ENCODE measurements around the gene MYO1D.
A peak's percentile ranks its signal among the peaks of the same experiment; 100 is the strongest.

Gene MYO1D

DNA sequence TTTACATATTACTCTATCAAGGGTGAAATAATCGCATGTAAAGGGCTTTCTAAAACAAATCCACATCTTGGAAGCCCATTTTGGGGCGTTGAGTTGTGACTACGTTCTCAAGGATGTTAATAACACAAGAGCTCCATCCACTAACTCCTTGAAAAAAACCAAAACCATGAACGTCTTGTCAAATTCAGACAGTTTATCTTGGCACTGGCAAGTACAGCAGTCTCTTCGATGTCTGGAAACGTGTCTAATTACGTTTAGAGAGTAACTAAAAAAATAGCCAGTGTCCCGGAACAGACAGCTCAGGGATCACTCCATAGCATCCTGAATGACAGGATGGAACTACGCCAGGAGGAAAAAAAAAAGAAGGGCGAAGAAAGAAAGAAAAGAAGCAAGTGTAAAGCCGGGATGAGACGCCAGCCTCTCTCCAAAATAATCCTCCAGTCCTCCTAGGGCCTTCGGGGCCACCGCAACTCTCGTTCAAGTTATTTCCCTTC lies 954 bp downstream of the MYO1D start:
- no peak for TF ChIP-seq LEF1 (IDR thresholded peaks at IDR 0.05; ENCODE audit: borderline replicate concordance)
- TF ChIP-seq, protein P1, sequence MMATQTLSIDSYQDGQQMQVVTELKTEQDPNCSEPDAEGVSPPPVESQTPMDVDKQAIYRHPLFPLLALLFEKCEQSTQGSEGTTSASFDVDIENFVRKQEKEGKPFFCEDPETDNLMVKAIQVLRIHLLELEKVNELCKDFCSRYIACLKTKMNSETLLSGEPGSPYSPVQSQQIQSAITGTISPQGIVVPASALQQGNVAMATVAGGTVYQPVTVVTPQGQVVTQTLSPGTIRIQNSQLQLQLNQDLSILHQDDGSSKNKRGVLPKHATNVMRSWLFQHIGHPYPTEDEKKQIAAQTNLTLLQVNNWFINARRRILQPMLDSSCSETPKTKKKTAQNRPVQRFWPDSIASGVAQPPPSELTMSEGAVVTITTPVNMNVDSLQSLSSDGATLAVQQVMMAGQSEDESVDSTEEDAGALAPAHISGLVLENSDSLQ (IDR thresholded peaks at IDR 0.05), result no peak
- TF ChIP-seq FOXA1 (IDR thresholded peaks at IDR 0.05), result no peak
- no peak for TF ChIP-seq SUZ12 (IDR thresholded peaks at IDR 0.05)
- TF ChIP-seq SP1 (IDR thresholded peaks at IDR 0.05), result no peak
- TF ChIP-seq FOXK2 (IDR thresholded peaks at IDR 0.05), result no peak
- TF ChIP-seq TARDBP (IDR thresholded peaks at IDR 0.05), result no peak
- TF ChIP-seq ELF4 (IDR thresholded peaks at IDR 0.05), result no peak
- no peak for TF ChIP-seq NFRKB (IDR thresholded peaks at IDR 0.05)
- no peak for TF ChIP-seq L3MBTL2 (conservative IDR thresholded peaks at IDR 0.05)
- no peak for TF ChIP-seq ZNF384 (IDR thresholded peaks at IDR 0.05)
- no peak for TF ChIP-seq ARNT (IDR thresholded peaks at IDR 0.05)
- TF ChIP-seq FOXM1 (IDR thresholded peaks at IDR 0.05; ENCODE audit: borderline replicate concordance), result no peak
- TF ChIP-seq BHLHE40 (IDR thresholded peaks at IDR 0.05; ENCODE audit: borderline replicate concordance), result no peak
- no peak for TF ChIP-seq HDGF (IDR thresholded peaks at IDR 0.05; ENCODE audit: borderline replicate concordance)
- TF ChIP-seq CTBP1 (IDR thresholded peaks at IDR 0.05; ENCODE audit: borderline replicate concordance), result no peak
- ChIA-PET POLR2A (interaction anchor here (1.3 to 2.2 kb wide), 4 partner anchors 22 to 389 kb away, joined by 3 to 10 read pairs (median 5); partner anchors contain the start of genes CDK5R1 and TMEM98), CTCF (interaction anchor here (0.7 to 3.9 kb wide), 8 partner anchors 9 to 97 kb away, joined by 3 to 47 read pairs (median 7); no protein-coding TSS in a partner anchor)
- no peak for DNase-seq (ENCODE audit: extremely low spot score)

- TF ChIP-seq, protein P1 (IDR thresholded peaks at IDR 0.05), result peak; percentile 59
- TF ChIP-seq BHLHE40 (IDR thresholded peaks at IDR 0.05; ENCODE audit: borderline replicate concordance), result no peak
- TF ChIP-seq L3MBTL2 (conservative IDR thresholded peaks at IDR 0.05), result no peak
- TF ChIP-seq FOXA1 (IDR thresholded peaks at IDR 0.05), result no peak
- no peak for TF ChIP-seq SUZ12 (IDR thresholded peaks at IDR 0.05)
- TF ChIP-seq CTBP1 (IDR thresholded peaks at IDR 0.05; ENCODE audit: borderline replicate concordance), result no peak
- TF ChIP-seq TARDBP (IDR thresholded peaks at IDR 0.05), result no peak
- no peak for TF ChIP-seq NFRKB (IDR thresholded peaks at IDR 0.05)
- no peak for TF ChIP-seq ZNF384 (IDR thresholded peaks at IDR 0.05)
- CTCF ChIA-PET, result interaction anchor here (0.7 to 3.9 kb wide), 6 partner anchors 8 to 96 kb away, joined by 4 to 47 read pairs (median 10); no protein-coding TSS in a partner anchor
- POLR2A ChIA-PET, result interaction anchor here (1.3 to 2.2 kb wide), 2 partner anchors 92 to 389 kb away, joined by 3 to 10 read pairs; partner anchors contain the start of gene CDK5R1
- no peak for DNase-seq (ENCODE audit: extremely low spot score)
Measured at GRCh38 chr17:32875230-32875917, 1.6 kb downstream of the MYO1D start.

DNA sequence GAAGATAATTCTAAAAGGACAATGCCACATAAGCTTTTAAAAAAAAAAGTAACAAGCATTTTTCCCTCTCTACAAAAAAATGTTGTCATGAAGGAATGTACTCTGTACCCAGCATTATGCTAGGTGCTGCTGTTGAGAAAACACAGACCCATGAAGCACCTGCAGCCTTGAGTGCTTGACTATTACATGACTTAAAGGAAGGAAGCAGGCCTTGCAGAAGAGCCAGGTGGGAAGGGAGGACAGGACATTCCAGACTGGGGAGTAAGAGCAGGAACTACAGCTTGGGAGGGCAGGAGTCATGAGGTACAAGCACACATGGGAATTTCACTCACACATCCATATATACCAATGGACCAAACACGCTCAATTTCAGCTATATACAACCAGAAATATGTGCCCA lies 3.8 kb downstream of the MYO1D start:
- TF ChIP-seq BHLHE40 (IDR thresholded peaks at IDR 0.05; ENCODE audit: borderline replicate concordance) (no peak), ELF4 (IDR thresholded peaks at IDR 0.05) (no peak), L3MBTL2 (conservative IDR thresholded peaks at IDR 0.05) (no peak), SUZ12 (IDR thresholded peaks at IDR 0.05) (no peak), LEF1 (IDR thresholded peaks at IDR 0.05; ENCODE audit: borderline replicate concordance) (no peak), FOXM1 (IDR thresholded peaks at IDR 0.05; ENCODE audit: borderline replicate concordance) (no peak), FOXA1 (IDR thresholded peaks at IDR 0.05) (no peak), NFRKB (IDR thresholded peaks at IDR 0.05) (no peak), SP1 (IDR thresholded peaks at IDR 0.05) (no peak), FOXK2 (IDR thresholded peaks at IDR 0.05) (no peak), TARDBP (IDR thresholded peaks at IDR 0.05) (no peak), HDGF (IDR thresholded peaks at IDR 0.05; ENCODE audit: borderline replicate concordance) (no peak), ARNT (IDR thresholded peaks at IDR 0.05) (no peak), CTBP1 (IDR thresholded peaks at IDR 0.05; ENCODE audit: borderline replicate concordance) (no peak)
- TF ChIP-seq, protein P1 (IDR thresholded peaks at IDR 0.05), result no peak
- DNase-seq (ENCODE audit: extremely low spot score), result no peak
- ChIA-PET CTCF (interaction anchor here (2.0 kb wide), 1 partner anchor 90 kb away, joined by 6 read pairs; no protein-coding TSS in a partner anchor), POLR2A (no interaction called here)

GRCh38 chr17:32871746-32872145 lies 5.2 kb downstream of the MYO1D start:
- no peak for DNase-seq (ENCODE audit: extremely low spot score)
- no peak for TF ChIP-seq LEF1 (IDR thresholded peaks at IDR 0.05; ENCODE audit: borderline replicate concordance)
- TF ChIP-seq HDGF (IDR thresholded peaks at IDR 0.05; ENCODE audit: borderline replicate concordance), result no peak
- TF ChIP-seq ZNF384 (IDR thresholded peaks at IDR 0.05), result no peak
- TF ChIP-seq ARNT (IDR thresholded peaks at IDR 0.05), result no peak
- TF ChIP-seq L3MBTL2 (conservative IDR thresholded peaks at IDR 0.05), result no peak
- no peak for TF ChIP-seq NFRKB (IDR thresholded peaks at IDR 0.05)
- TF ChIP-seq BHLHE40 (IDR thresholded peaks at IDR 0.05; ENCODE audit: borderline replicate concordance), result no peak
- TF ChIP-seq SUZ12 (IDR thresholded peaks at IDR 0.05), result no peak
- TF ChIP-seq TARDBP (IDR thresholded peaks at IDR 0.05), result no peak
- no peak for TF ChIP-seq FOXA1 (IDR thresholded peaks at IDR 0.05)
- TF ChIP-seq ELF4 (IDR thresholded peaks at IDR 0.05), result no peak
- TF ChIP-seq, protein P1 (IDR thresholded peaks at IDR 0.05), result no peak
- TF ChIP-seq CTBP1 (IDR thresholded peaks at IDR 0.05; ENCODE audit: borderline replicate concordance), result no peak
- TF ChIP-seq FOXK2 (IDR thresholded peaks at IDR 0.05), result no peak
- no peak for TF ChIP-seq SP1 (IDR thresholded peaks at IDR 0.05)
- no peak for TF ChIP-seq FOXM1 (IDR thresholded peaks at IDR 0.05; ENCODE audit: borderline replicate concordance)
- ChIA-PET CTCF (interaction anchor here (2.0 kb wide), 1 partner anchor 89 kb away, joined by 6 read pairs; no protein-coding TSS in a partner anchor), POLR2A (no interaction called here)

- no peak for DNase-seq (ENCODE audit: extremely low spot score)
- TF ChIP-seq ARNT (IDR thresholded peaks at IDR 0.05), result no peak
- TF ChIP-seq ELF4 (IDR thresholded peaks at IDR 0.05), result no peak
- TF ChIP-seq NFRKB (IDR thresholded peaks at IDR 0.05), result no peak
- TF ChIP-seq TARDBP (IDR thresholded peaks at IDR 0.05), result no peak
- TF ChIP-seq FOXK2 (IDR thresholded peaks at IDR 0.05), result no peak
- TF ChIP-seq ZNF384 (IDR thresholded peaks at IDR 0.05), result no peak
- no peak for TF ChIP-seq L3MBTL2 (conservative IDR thresholded peaks at IDR 0.05)
- TF ChIP-seq SP1 (IDR thresholded peaks at IDR 0.05), result no peak
- TF ChIP-seq HDGF (IDR thresholded peaks at IDR 0.05; ENCODE audit: borderline replicate concordance), result no peak
- no peak for TF ChIP-seq CTBP1 (IDR thresholded peaks at IDR 0.05; ENCODE audit: borderline replicate concordance)
- TF ChIP-seq, protein P1 (IDR thresholded peaks at IDR 0.05), result no peak
- TF ChIP-seq FOXM1 (IDR thresholded peaks at IDR 0.05; ENCODE audit: borderline replicate concordance), result no peak
- no peak for TF ChIP-seq SUZ12 (IDR thresholded peaks at IDR 0.05)
- no peak for TF ChIP-seq FOXA1 (IDR thresholded peaks at IDR 0.05)
- no peak for TF ChIP-seq LEF1 (IDR thresholded peaks at IDR 0.05; ENCODE audit: borderline replicate concordance)
- no peak for TF ChIP-seq BHLHE40 (IDR thresholded peaks at IDR 0.05; ENCODE audit: borderline replicate concordance)
- ChIA-PET CTCF (no interaction called here), POLR2A (no interaction called here)
Measured at GRCh38 chr17:32870969-32871368, 6.0 kb downstream of the MYO1D start.
